EH (cell line): Measurements from ENCODE around the gene GABRB1.

Experiments used
- DNase-seq: peaks from one replicate; pipeline ENCODE4 v3.0.0-alpha.2; 2015; ENCODE audit warnings: low read depth

Gene GABRB1

GRCh38 chr4:47386146-47386545 lies 354.8 kb downstream of the GABRB1 start:
- DNase-seq = no peak

DNA sequence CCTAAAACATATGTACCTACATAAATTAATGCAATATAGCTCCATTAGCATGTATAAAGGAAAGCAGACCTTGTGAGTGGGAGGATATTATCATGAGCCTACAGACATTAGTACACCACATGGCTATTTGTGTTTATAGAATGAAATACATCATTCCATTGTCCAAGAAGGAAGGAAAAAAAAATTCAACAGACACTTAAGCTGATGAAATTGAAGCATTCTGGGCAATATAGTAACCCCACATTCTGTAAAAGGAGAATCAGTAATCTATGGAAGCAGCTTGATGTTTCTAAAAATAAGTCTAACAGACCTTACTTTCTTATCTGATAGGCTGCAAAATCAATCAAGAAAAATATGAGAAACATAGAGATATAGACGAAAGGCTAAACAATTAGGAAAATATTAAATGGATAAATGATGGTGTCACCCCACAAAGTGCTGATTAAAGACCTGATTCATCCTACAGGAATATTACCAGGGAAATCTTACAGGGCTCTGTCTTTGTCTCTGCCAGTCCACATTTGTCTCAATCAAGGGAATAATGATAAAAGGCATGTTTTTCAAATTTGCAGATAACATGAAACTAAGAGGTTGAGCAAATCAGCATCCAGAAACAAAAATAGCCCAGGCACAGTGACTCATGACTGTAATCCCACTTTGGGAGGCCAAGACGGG lies 355.3 kb downstream of the GABRB1 start:
- no peak for DNase-seq

GRCh38 chr4:47390428-47391125 lies 359.2 kb downstream of the GABRB1 start:
- no peak for DNase-seq

DNA sequence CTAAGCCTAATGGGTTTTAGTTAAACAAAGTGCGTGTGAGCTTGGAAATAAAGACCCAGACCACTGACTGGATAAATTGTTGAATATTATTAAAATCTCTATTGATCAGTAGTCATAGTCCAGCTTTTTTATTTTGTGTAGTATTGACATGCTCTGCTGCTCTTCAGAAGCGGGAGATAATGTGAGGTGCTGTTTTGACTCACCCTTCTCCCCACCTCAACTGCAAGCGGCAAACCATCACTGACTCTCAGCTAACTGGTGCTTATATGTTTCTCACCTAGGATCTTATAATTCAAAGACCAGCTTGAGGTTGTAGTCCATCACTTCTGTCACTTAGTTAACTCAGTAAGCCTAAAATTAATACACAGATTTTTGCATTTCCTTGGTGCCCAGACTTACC lies 359.9 kb downstream of the GABRB1 start:
- DNase-seq = no peak

GRCh38 chr4:47406408-47406807 lies 375.0 kb downstream of the GABRB1 start:
- DNase-seq = no peak

- DNase-seq = no peak
These were observed 378.9 kb downstream of the GABRB1 start for GRCh38 chr4:47410271-47410670.

- no peak for DNase-seq
These were observed 382.2 kb downstream of the GABRB1 start for GRCh38 chr4:47413521-47413920.

DNA sequence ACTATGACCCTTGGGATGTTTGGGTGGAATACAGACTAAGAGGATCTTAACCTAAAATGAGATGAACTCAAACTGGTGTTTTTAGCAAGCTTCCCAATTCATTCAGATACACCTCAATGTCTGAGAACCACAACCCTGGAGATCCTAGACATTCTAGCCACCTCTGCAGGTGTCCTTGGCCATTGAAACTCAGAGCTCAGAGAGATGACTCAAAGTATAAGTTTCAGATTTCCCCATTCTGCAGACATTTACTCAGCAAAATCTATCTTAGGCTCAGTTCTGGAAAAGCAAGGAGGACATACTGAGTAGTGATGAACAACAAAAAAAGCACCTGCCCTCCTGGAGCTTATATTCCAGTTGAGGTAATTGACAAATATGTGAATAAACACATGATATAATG lies 384.4 kb downstream of the GABRB1 start:
- DNase-seq = no peak

DNA sequence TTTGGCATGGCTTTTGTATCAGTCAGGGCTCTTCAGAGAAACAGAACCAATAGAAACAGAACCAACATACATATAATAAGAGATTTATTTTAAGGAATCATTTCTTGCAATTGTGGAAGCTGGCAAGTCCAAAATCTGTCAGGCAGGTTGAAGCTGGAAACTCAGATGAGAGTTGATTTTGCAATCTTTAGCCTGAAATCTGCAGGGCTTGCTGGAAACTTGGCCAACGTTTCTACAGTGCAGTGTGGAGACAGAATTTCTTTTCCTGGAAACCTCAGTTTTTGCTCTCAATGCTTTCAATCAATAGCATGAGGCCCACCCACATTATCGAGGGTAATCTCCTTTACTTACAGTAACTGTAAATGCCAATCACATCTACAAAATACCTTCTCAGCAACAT lies 386.8 kb downstream of the GABRB1 start:
- DNase-seq = no peak

DNA sequence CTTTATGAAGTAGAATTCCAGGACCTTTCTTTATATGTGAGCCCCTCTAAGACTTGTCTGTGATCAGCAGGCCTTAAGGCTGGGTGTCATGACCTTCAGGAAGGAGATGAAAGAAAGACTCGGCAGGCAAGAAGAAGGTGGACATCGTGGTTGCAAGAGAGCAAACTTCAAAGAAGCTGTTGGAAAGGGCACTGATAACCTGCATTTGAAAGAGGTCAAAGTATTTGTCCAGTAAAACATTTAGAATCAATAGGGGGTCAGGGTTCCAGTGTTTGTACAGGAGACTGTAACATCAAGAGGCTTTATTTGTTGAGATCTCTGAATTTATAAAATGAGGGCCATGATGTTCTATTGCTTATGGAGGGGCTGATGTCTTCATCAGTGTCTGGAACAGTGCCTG lies 387.9 kb downstream of the GABRB1 start:
- DNase-seq = no peak

DNA sequence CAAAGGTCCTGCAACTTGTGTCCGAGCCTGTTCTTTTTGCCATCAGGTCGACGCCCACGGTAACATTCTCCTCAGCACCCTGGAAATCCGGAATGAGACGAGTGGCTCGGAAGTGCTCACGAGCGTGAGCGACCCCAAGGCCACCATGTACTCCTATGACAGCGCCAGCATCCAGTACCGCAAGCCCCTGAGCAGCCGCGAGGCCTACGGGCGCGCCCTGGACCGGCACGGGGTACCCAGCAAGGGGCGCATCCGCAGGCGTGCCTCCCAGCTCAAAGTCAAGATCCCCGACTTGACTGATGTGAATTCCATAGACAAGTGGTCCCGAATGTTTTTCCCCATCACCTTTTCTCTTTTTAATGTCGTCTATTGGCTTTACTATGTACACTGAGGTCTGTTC lies 394.3 kb downstream of the GABRB1 start:
- no peak for DNase-seq

GRCh38 chr4:47427935-47428334 lies 396.6 kb downstream of the GABRB1 start:
- no peak for DNase-seq

- DNase-seq = no peak
These were observed 401.4 kb downstream of the GABRB1 start for GRCh38 chr4:47432749-47433148.

DNA sequence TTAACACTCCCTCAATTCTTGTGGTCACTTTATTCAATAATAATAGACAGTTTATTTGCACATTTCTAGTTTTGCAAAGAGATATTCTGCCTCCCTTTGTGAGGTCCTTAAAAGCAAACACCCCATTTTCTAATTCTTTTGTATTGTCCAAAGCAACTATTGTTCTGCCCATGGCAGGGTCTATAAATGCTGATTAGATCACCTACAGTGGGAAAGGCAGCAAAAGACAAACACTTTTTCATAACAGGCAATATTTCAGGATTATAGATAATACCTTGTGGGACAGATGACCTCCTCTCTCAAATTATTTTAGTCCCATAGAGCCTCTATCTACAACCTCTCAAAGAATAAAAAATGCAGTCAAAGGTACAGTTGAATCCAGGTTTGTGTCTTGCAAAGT lies 403.6 kb downstream of the GABRB1 start:
- DNase-seq = no peak

- DNase-seq = no peak
These were observed 411.6 kb downstream of the GABRB1 start for GRCh38 chr4:47442980-47443379.

GRCh38 chr4:47444031-47444430 lies 412.7 kb downstream of the GABRB1 start:
- no peak for DNase-seq

DNA sequence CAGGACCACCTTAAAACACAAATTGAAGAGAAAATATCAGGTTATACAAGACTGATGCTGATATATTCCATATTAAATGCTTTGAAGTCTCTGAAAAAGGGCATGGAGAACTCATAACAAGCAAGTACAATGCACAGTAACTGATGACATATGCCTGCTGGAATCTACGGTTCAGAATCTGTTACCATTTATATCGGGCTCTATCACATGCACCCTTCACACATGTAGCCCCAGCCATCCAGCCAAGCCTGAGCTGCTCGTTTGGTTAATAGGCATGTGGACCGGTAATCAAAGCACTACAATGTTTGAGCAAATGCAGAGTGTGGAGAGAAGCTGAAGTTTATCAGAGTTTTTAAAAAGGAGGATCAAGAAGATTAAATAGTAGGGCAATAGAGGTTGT lies 420.3 kb downstream of the GABRB1 start:
- DNase-seq = peak; percentile 62

GRCh38 chr4:47462799-47463234 lies 431.4 kb downstream of the GABRB1 start:
- DNase-seq = peak; percentile 20

DNA sequence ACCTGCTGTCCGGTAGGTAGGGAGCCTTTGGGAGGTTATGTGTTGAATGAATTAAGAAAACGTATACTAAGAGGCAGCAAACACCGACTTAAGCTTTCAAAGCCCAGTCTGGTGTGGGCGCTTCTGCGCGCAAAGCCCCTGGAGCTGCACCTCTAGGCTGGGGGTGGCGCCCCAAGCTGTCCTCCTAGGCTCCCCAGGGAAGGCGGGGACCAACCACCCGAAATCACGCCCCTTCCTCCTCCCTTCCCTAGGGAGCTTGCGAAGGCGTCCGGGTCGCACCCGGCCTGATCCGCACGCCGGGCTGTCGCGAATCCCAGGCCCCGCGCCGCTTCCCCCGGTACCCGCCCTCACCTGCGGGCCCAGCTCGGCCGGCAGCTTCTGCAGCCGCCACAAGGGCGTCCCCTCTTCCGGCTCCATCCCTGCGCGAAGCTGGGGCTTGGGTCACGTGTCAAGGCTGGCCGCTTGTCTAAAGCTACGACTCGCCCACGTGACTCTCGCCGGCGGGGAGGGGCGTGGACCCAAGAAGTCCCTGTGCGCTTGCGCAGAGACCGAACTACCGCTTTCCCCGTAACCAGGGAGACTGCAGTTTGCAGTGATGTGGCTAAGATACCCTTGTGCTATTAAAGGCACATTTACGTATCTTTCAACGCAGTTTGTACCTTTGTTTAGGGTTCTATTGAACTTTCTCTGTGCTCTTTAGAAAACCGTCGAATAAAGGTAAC lies 432.0 kb downstream of the GABRB1 start, which contains the start of gene COMMD8:
COMMD8 (minus strand) TSS at position 468 of the 722 bp plus-strand sequence; CDS start at position 417, 51 bp downstream.
- peak; percentile 96 for DNase-seq

DNA sequence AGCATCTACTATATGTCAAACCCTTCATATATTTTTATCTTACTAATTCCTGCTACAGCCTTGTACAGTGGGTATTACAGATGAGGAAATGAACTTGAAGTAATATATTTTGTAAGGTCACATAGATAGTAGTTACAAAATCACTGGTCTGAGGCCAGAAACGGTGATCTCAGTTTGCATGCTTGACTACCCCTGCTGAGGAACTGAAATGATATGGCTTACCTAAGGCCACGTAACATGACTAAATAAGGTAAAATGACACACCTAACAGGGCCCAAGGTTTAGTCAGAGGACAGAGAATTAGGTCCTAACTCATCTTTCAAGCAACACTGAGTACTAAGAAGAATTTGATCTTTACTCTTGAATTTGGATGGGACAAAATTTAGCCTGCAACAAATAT lies 433.6 kb downstream of the GABRB1 start:
- DNase-seq = no peak

- no peak for DNase-seq
These were observed 434.9 kb downstream of the GABRB1 start for GRCh38 chr4:47466056-47466785.

DNA sequence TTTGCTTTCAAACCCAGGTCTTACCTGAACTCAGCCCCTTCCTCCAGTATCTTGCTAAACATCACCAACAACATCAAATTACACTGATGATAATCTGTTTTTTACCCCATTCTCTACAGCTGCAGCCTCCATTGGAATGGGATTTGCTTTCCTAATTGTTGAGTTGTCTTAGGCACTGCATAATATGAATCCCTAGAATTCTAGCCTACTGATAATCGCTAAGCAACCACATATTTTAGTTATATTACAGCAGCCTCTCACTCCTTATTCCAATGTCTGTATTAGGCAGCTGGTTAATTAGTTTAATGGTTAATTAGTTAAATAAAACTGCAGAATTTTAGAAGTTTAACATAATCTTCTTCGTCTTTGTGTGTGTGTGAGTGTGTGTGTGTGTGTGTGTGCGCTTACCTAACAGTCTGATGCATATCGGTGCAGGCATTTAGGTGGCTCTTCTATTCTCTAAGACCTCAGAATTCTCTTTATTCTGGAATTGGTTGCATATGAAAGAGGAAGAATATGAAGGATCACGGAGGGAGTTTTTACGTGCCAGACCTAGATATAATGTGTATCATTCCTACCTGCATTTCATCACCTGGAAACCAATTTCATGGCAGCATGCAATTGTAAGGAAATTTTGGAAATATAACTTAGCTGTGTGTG lies 437.5 kb downstream of the GABRB1 start:
- peak; percentile 72 for DNase-seq
